Loucy (cell line): Measurements from ENCODE around the gene MYOM1.

Experiments used
- H2AFZ ChIP-seq: fragments of 200-600 bp; sonication (generic); 2 replicates; pipeline ENCODE4 v1.6.0; 2016; ENCODE audit warnings: antibody characterized with exemption, mild to moderate bottlenecking, low read length, moderate library complexity
- H3F3A ChIP-seq: fragments of 200-600 bp; 2 replicates; pipeline ENCODE4 v1.6.0; 2016; ENCODE audit warnings: antibody characterized with exemption, low read depth, mild to moderate bottlenecking
- H3K27me3 ChIP-seq: fragments of 200-600 bp; sonication (generic); 2 replicates; pipeline ENCODE4 v1.6.1; 2014; ENCODE audit warnings: low read length, mild to moderate bottlenecking; ENCODE audit not compliant: insufficient read depth, poor library complexity, severe bottlenecking
- H3K36me3 ChIP-seq: fragments of 200-600 bp; sonication (generic); 2 replicates; pipeline ENCODE4 v1.6.1; 2016; ENCODE audit warnings: low read length; ENCODE audit not compliant: insufficient read depth
- H3K4me1 ChIP-seq: fragments of 200-600 bp; sonication (generic); 2 replicates; pipeline ENCODE4 v1.5.1; 2014; ENCODE audit warnings: low read length, mild to moderate bottlenecking; ENCODE audit not compliant: insufficient read depth, poor library complexity, severe bottlenecking
- H3K4me2 ChIP-seq: fragments of 200-600 bp; sonication (generic); 2 replicates; pipeline ENCODE4 v1.6.0; 2014; ENCODE audit warnings: antibody characterized with exemption, low read length, low read depth, mild to moderate bottlenecking; ENCODE audit not compliant: poor library complexity, severe bottlenecking
- H3K4me3 ChIP-seq: fragments of 200-600 bp; sonication (generic); 2 replicates; pipeline ENCODE4 v1.5.1; 2014; ENCODE audit warnings: low read length, mild to moderate bottlenecking, mixed read lengths; ENCODE audit not compliant: poor library complexity, severe bottlenecking
- H3K79me2 ChIP-seq: fragments of 200-600 bp; sonication (generic); 2 replicates; pipeline ENCODE4 v1.6.1; 2014; ENCODE audit warnings: low read length; ENCODE audit not compliant: insufficient read depth
- H3K9ac ChIP-seq: fragments of 200-600 bp; sonication (generic); 2 replicates; pipeline ENCODE4 v1.6.0; 2014; ENCODE audit warnings: mild to moderate bottlenecking, low read depth, low read length, moderate library complexity; ENCODE audit not compliant: poor library complexity, severe bottlenecking
- H3K9me2 ChIP-seq: fragments of 200-600 bp; sonication (generic); replicated peaks from 2 replicates; pipeline ENCODE4 v1.6.1; 2016; ENCODE audit warnings: low read depth, low read length, mixed read lengths
- H3K9me3 ChIP-seq: fragments of 200-600 bp; sonication (generic); 2 replicates; pipeline ENCODE4 v1.6.1; 2014; ENCODE audit warnings: mild to moderate bottlenecking, antibody characterized with exemption, low read length, low read depth; ENCODE audit not compliant: insufficient read depth
- H4K20me1 ChIP-seq: fragments of 200-600 bp; sonication (generic); 2 replicates; pipeline ENCODE4 v1.6.0; 2014; ENCODE audit warnings: antibody characterized with exemption, low read length, mild to moderate bottlenecking; ENCODE audit not compliant: insufficient read depth, poor library complexity, severe bottlenecking
- CTCF ChIP-seq: fragments of 200-600 bp; sonication (generic); conservative IDR thresholded peaks from 2 replicates; pipeline ENCODE4 v1.5.1; 2014; ENCODE audit warnings: mild to moderate bottlenecking, antibody characterized with exemption, low read length
- EZH2phosphoT487 ChIP-seq: fragments of 200-600 bp; IDR thresholded peaks from 2 replicates; pipeline ENCODE4 v1.6.1; 2018; ENCODE audit warnings: antibody characterized with exemption, mild to moderate bottlenecking, moderate library complexity, borderline replicate concordance

MYOM1 gene

GRCh38 chr18:3192286-3192685 lies 27.5 kb downstream of the MYOM1 start:
- Histone ChIP-seq H3K9me3 (no peaks in the 10 kb centered on the region), H3K9ac (no peak overlapping the region), H3K27me3 (no peaks in the 10 kb centered on the region), H2AFZ (no peak overlapping the region), H3K36me3 (no peaks in the 10 kb centered on the region), H3K4me1 (no peaks in the 10 kb centered on the region), H3K4me2 (no peak overlapping the region), H3K79me2 (no peaks in the 10 kb centered on the region), H3K4me3 (no peak overlapping the region), H3F3A (no peaks in the 10 kb centered on the region), H4K20me1 (no peaks in the 10 kb centered on the region), H3K9me2 (no peaks in the 10 kb centered on the region)
- TF ChIP-seq EZH2phosphoT487 (no peak), CTCF (no peak)

- TF ChIP-seq EZH2phosphoT487 (no peak), CTCF (no peak)
- Histone ChIP-seq H3K36me3 (no peaks in the 10 kb centered on the region), H3K9me3 (no peaks in the 10 kb centered on the region), H3K4me1 (no peaks in the 10 kb centered on the region), H3K9me2 (no peaks in the 10 kb centered on the region), H3K27me3 (no peaks in the 10 kb centered on the region), H3K9ac (no peak overlapping the region), H2AFZ (no peak overlapping the region), H3K4me2 (no peak overlapping the region), H3K4me3 (no peak overlapping the region), H3K79me2 (no peaks in the 10 kb centered on the region), H4K20me1 (no peaks in the 10 kb centered on the region), H3F3A (no peaks in the 10 kb centered on the region)
Measured at GRCh38 chr18:3190610-3191009, 29.2 kb downstream of the MYOM1 start.

- H4K20me1 ChIP-seq: no peaks in the 10 kb centered on the region
- no peaks in the 10 kb centered on the region for H3F3A ChIP-seq
- no peaks in the 10 kb centered on the region for H3K9me2 ChIP-seq
- H3K79me2 ChIP-seq: no peaks in the 10 kb centered on the region
- H3K4me2 ChIP-seq: no peak overlapping the region
- no peak overlapping the region for H2AFZ ChIP-seq
- no peaks in the 10 kb centered on the region for H3K4me1 ChIP-seq
- H3K36me3 ChIP-seq: no peaks in the 10 kb centered on the region
- H3K4me3 ChIP-seq: no peak overlapping the region
- H3K9ac ChIP-seq: no peak overlapping the region
- no peaks in the 10 kb centered on the region for H3K27me3 ChIP-seq
- no peaks in the 10 kb centered on the region for H3K9me3 ChIP-seq
- TF ChIP-seq EZH2phosphoT487 (no peak), CTCF (no peak)
Measured at GRCh38 chr18:3189884-3190283, 29.9 kb downstream of the MYOM1 start.
